Measurements from ENCODE around the gene NYNRIN.

GRCh38 chr14:24353559-24354481 is 45.0 kb upstream of the NYNRIN start:
- TF ChIP-seq EZH2phosphoT487 (IDR thresholded peaks at IDR 0.05) (no peak), EZH2 (IDR thresholded peaks at IDR 0.05) (no peak)
